ENCODE results near the gene PARD3B. TPM values are rescaled to one million over a fixed set of nuclear protein-coding genes. Genes with fewer than 3 reads are reported as not detected.

Gene PARD3B
- total RNA-seq, 1 experiment from 2014 or later = 3.9 TPM

GRCh38 chr2:204673877-204674276 lies 128.6 kb downstream of the PARD3B start:
- 0 out of 2 replicates have a peak overlapping the region, but pooled peaks have one; percentile 25 for H2AFZ ChIP-seq (ENCODE audit: low read length)

GRCh38 chr2:204678031-204678430 lies 132.8 kb downstream of the PARD3B start:
- no TSS peak for BruUV-seq (replicated peaks)
- TF ChIP-seq EZH2 (IDR thresholded peaks at IDR 0.05; ENCODE audit: low read length, unreplicated experiment) (no peak), CTCF (conservative IDR thresholded peaks at IDR 0.05; ENCODE audit: low read depth, low read length) (no peak), EZH2phosphoT487 (IDR thresholded peaks at IDR 0.05; ENCODE audit: borderline replicate concordance, low read length) (no peak)
- Histone ChIP-seq H3K4me1 (ENCODE audit: insufficient read depth, low read length) (peaks cover 11% of the 10 kb centered on the region; the same call in 1 of the 2 replicates), H3K9ac (ENCODE audit: low read length) (no peak overlapping the region), H3K9me3 (ENCODE audit: low read length) (no peaks in the 10 kb centered on the region), H4K20me1 (ENCODE audit: low read length) (no peaks in the 10 kb centered on the region), H3K79me2 (ENCODE audit: low read length) (no peaks in the 10 kb centered on the region), H3K4me3 (ENCODE audit: low read length) (no peak overlapping the region), H3K9me2 (replicated peaks; ENCODE audit: low read length) (no peaks in the 10 kb centered on the region), H3K27ac (ENCODE audit: low read length) (no peak overlapping the region), H3K4me2 (ENCODE audit: low read length) (no peak overlapping the region), H2AFZ (ENCODE audit: low read length) (no peak overlapping the region), H3K27me3 (ENCODE audit: low read length) (no peaks in the 10 kb centered on the region), H3K36me3 (ENCODE audit: low read depth, low read length) (no peaks in the 10 kb centered on the region), H3F3A (ENCODE audit: low read length, unreplicated experiment) (no peaks in the 10 kb centered on the region)
- ATAC-seq = no peak
- intact Hi-C loops (cut with micrococcal nuclease) = no loop called here
- no peak for DNase-seq
- POLR2A ChIA-PET (ENCODE audit: unreplicated experiment) = no interaction called here
- CTCF ChIA-PET = no interaction called here

More at GRCh38 chr2:204673877-204674276, 128.6 kb downstream of the PARD3B start:
- BruUV-seq (replicated peaks) = no TSS peak
- no peaks in the 10 kb centered on the region for H3F3A ChIP-seq (ENCODE audit: low read length, unreplicated experiment)
- H3K9ac ChIP-seq (ENCODE audit: low read length) = no peak overlapping the region
- H3K4me1 ChIP-seq (ENCODE audit: insufficient read depth, low read length) = peaks cover 21% of the 10 kb centered on the region; the same call in 1 of the 2 replicates
- no peaks in the 10 kb centered on the region for H3K27me3 ChIP-seq (ENCODE audit: low read length)
- H3K4me2 ChIP-seq (ENCODE audit: low read length) = 0 out of 2 replicates have a peak overlapping the region, but pooled peaks have one; percentile 11
- ChIA-PET POLR2A (ENCODE audit: unreplicated experiment) (no interaction called here), CTCF (no interaction called here)
- H4K20me1 ChIP-seq (ENCODE audit: low read length) = no peaks in the 10 kb centered on the region
- H3K27ac ChIP-seq (ENCODE audit: low read length) = peak overlapping the region; percentile 10; the same call in 1 of the 2 replicates
- H3K9me3 ChIP-seq (ENCODE audit: low read length) = no peaks in the 10 kb centered on the region
- no peaks in the 10 kb centered on the region for H3K79me2 ChIP-seq (ENCODE audit: low read length)
- DNase-seq (peak; percentile 70), ATAC-seq (peak; percentile 81)
- no peak overlapping the region for H3K4me3 ChIP-seq (ENCODE audit: low read length)
- intact Hi-C loops (cut with micrococcal nuclease) = loop anchor here (5.0 kb wide), 1 partner anchor 42 kb away; no protein-coding TSS in a partner anchor
- TF ChIP-seq EZH2 (IDR thresholded peaks at IDR 0.05; ENCODE audit: low read length, unreplicated experiment) = no peak
- TF ChIP-seq EZH2phosphoT487 (IDR thresholded peaks at IDR 0.05; ENCODE audit: borderline replicate concordance, low read length) = no peak
- TF ChIP-seq CTCF (conservative IDR thresholded peaks at IDR 0.05; ENCODE audit: low read depth, low read length) = no peak
- no peaks in the 10 kb centered on the region for H3K36me3 ChIP-seq (ENCODE audit: low read depth, low read length)
- no peaks in the 10 kb centered on the region; the same call in 1 of the 2 replicates for H3K9me2 ChIP-seq (replicated peaks; ENCODE audit: low read length)

GRCh38 chr2:204680576-204680975 lies 135.3 kb downstream of the PARD3B start:
- Histone ChIP-seq H3K4me1 (ENCODE audit: insufficient read depth, low read length) (no peaks in the 10 kb centered on the region), H3K9ac (ENCODE audit: low read length) (no peak overlapping the region), H3K4me3 (ENCODE audit: low read length) (no peak overlapping the region), H3K79me2 (ENCODE audit: low read length) (no peaks in the 10 kb centered on the region), H3K27ac (ENCODE audit: low read length) (no peak overlapping the region), H3K4me2 (ENCODE audit: low read length) (no peak overlapping the region), H3K27me3 (ENCODE audit: low read length) (no peaks in the 10 kb centered on the region), H3K9me3 (ENCODE audit: low read length) (no peaks in the 10 kb centered on the region), H3F3A (ENCODE audit: low read length, unreplicated experiment) (no peaks in the 10 kb centered on the region), H3K36me3 (ENCODE audit: low read depth, low read length) (no peaks in the 10 kb centered on the region), H4K20me1 (ENCODE audit: low read length) (no peaks in the 10 kb centered on the region), H2AFZ (ENCODE audit: low read length) (no peak overlapping the region), H3K9me2 (replicated peaks; ENCODE audit: low read length) (no peaks in the 10 kb centered on the region)
- TF ChIP-seq CTCF (conservative IDR thresholded peaks at IDR 0.05; ENCODE audit: low read depth, low read length) (no peak), EZH2 (IDR thresholded peaks at IDR 0.05; ENCODE audit: low read length, unreplicated experiment) (no peak), EZH2phosphoT487 (IDR thresholded peaks at IDR 0.05; ENCODE audit: borderline replicate concordance, low read length) (no peak)
- no TSS peak for BruUV-seq (replicated peaks)
- DNase-seq (no peak), ATAC-seq (no peak)
- ChIA-PET CTCF (no interaction called here), POLR2A (ENCODE audit: unreplicated experiment) (no interaction called here)
- intact Hi-C loops (cut with micrococcal nuclease) = no loop called here

All from PC-3 (cell line).